Progenitor cell of endocrine pancreas (in vitro differentiated cells): ENCODE measurements around the gene KCNMA1. TPM values are rescaled to one million over a fixed set of nuclear protein-coding genes. Genes with fewer than 3 reads are reported as not detected.

Experiments used
- DNase-seq: peaks from one replicate; pipeline ENCODE4 v3.0.0; 2021; ENCODE audit warnings: low spot score; ENCODE audit not compliant: unreplicated experiment
- H3K27ac Mint-ChIP-seq: 2 replicates; pipeline ENCODE4 v1.8.0; 2021; ENCODE audit warnings: mild to moderate bottlenecking, moderate library complexity, mixed read lengths
- H3K27me3 Mint-ChIP-seq: 2 replicates; pipeline ENCODE4 v1.8.0; 2021; ENCODE audit warnings: mixed read lengths
- H3K36me3 Mint-ChIP-seq: 2 replicates; pipeline ENCODE4 v1.8.0; 2022; ENCODE audit warnings: mixed read lengths; ENCODE audit not compliant: insufficient read depth
- H3K4me1 Mint-ChIP-seq: 2 replicates; pipeline ENCODE4 v1.8.0; 2021; ENCODE audit warnings: low read depth, mixed read lengths
- H3K4me3 Mint-ChIP-seq: 2 replicates; pipeline ENCODE4 v1.8.0; 2021; ENCODE audit warnings: low read depth, mild to moderate bottlenecking, moderate library complexity, mixed read lengths
- H3K9me3 Mint-ChIP-seq: 2 replicates; pipeline ENCODE4 v1.8.0; 2021; ENCODE audit warnings: low read depth, mixed read lengths
- CTCF ChIP-seq: fragments of 200-600 bp; sonication (generic); IDR thresholded peaks from one replicate; pipeline ENCODE4 v1.5.0; 2021; ENCODE audit warnings: antibody characterized with exemption, mild to moderate bottlenecking; ENCODE audit not compliant: unreplicated experiment
- total RNA-seq: library from RNA; stranded (reverse); gene quantifications from 2 replicates; pipeline ENCODE4 v1.2.1, GENCODE V29; 2021

The KCNMA1 gene
- total RNA-seq, 1 donor from 2014 or later = 5.8 TPM

- H3K9me3 Mint-ChIP-seq = no peaks in the 10 kb centered on the region
- H3K4me1 Mint-ChIP-seq = peaks cover 12% of the 10 kb centered on the region
- H3K27ac Mint-ChIP-seq = no peak overlapping the region
- no peak for TF ChIP-seq CTCF
- DNase-seq = no peak
- H3K4me3 Mint-ChIP-seq = no peak overlapping the region
- peaks cover 7% of the 10 kb centered on the region for H3K27me3 Mint-ChIP-seq
- no peaks in the 10 kb centered on the region for H3K36me3 Mint-ChIP-seq
Measured at GRCh38 chr10:77026148-77026547, 611.5 kb downstream of the KCNMA1 start.

GRCh38 chr10:77024461-77024860, 613.1 kb downstream of the KCNMA1 start:
- no peak for TF ChIP-seq CTCF
- Mint-ChIP-seq H3K36me3 (no peaks in the 10 kb centered on the region), H3K27me3 (peaks cover 4% of the 10 kb centered on the region), H3K4me1 (peaks cover 12% of the 10 kb centered on the region), H3K27ac (no peak overlapping the region), H3K4me3 (no peak overlapping the region), H3K9me3 (no peaks in the 10 kb centered on the region)
- no peak for DNase-seq

GRCh38 chr10:77023396-77023795, 614.2 kb downstream of the KCNMA1 start:
- Mint-ChIP-seq H3K9me3 (no peaks in the 10 kb centered on the region), H3K4me1 (peaks cover 9% of the 10 kb centered on the region), H3K4me3 (no peak overlapping the region), H3K36me3 (no peaks in the 10 kb centered on the region), H3K27me3 (peaks cover 1% of the 10 kb centered on the region), H3K27ac (no peak overlapping the region)
- no peak for DNase-seq
- no peak for TF ChIP-seq CTCF

- H3K27ac Mint-ChIP-seq = no peak overlapping the region
- H3K4me1 Mint-ChIP-seq = peaks cover 7% of the 10 kb centered on the region
- no peaks in the 10 kb centered on the region for H3K27me3 Mint-ChIP-seq
- no peak for TF ChIP-seq CTCF
- H3K9me3 Mint-ChIP-seq = no peaks in the 10 kb centered on the region
- no peak for DNase-seq
- H3K36me3 Mint-ChIP-seq = no peaks in the 10 kb centered on the region
- H3K4me3 Mint-ChIP-seq = no peak overlapping the region
Measured at GRCh38 chr10:77022671-77023070, 614.9 kb downstream of the KCNMA1 start.

- Mint-ChIP-seq H3K4me3 (no peak overlapping the region), H3K36me3 (no peaks in the 10 kb centered on the region), H3K4me1 (peaks cover 5% of the 10 kb centered on the region), H3K27ac (no peak overlapping the region), H3K9me3 (no peaks in the 10 kb centered on the region), H3K27me3 (no peaks in the 10 kb centered on the region)
- no peak for TF ChIP-seq CTCF
- DNase-seq = no peak
Measured at GRCh38 chr10:77021966-77022490, 615.6 kb downstream of the KCNMA1 start.
